ENCODE measurements around the gene ARMC3. TPM values are rescaled to one million over a fixed set of nuclear protein-coding genes. Genes with fewer than 3 reads are reported as not detected.
"Not testable (repeated sequence)": the region's sequence is repeated elsewhere in the genome, so short reads cannot be mapped to it uniquely, and the experiment has no call there.

Gene ARMC3
- total and polyA plus RNA-seq, 4 donors: 0.05 TPM; not detected in 3

GRCh38 chr10:22900841-22901601 is 26.8 kb upstream of the ARMC3 start:
- H3K9ac ChIP-seq (ENCODE audit: low read depth in 1 of 2, low read length in 2 of 2): no peak overlapping the region
- no peaks in the 10 kb centered on the region for H3K27me3 ChIP-seq (ENCODE audit: control insufficient read depth in 4 of 4, insufficient read depth in 4 of 4, low read length in 3 of 4)
- no peaks in the 10 kb centered on the region for H3K4me1 ChIP-seq (ENCODE audit: control insufficient read depth in 4 of 4, insufficient read depth in 4 of 4, low read length in 3 of 4)
- H3K9me3 ChIP-seq (ENCODE audit: control insufficient read depth in 4 of 4, low read length in 3 of 4): peaks cover 0 to 1% (median 0%) of the 10 kb centered on the region in 4 donors
- H3K36me3 ChIP-seq (ENCODE audit: control insufficient read depth in 4 of 4, insufficient read depth in 3 of 4, low read depth in 1 of 4, low read length in 3 of 4): no peaks in the 10 kb centered on the region
- no peak overlapping the region for H3K27ac ChIP-seq (ENCODE audit: low read depth in 1 of 2, low read length in 2 of 2)
- DNase-seq (ENCODE audit: low spot score): no peak
- WGBS: 82% methylated on average over 4 of the region's 4 CpGs
- TF ChIP-seq RAD21 (IDR thresholded peaks at IDR 0.05): no peak
- H3K4me3 ChIP-seq (ENCODE audit: low read depth in 1 of 3, low read length in 3 of 3): no peak overlapping the region

GRCh38 chr10:22902147-22902546 is 25.7 kb upstream of the ARMC3 start:
- not testable (repeated sequence) for H3K36me3 ChIP-seq (ENCODE audit: control insufficient read depth in 4 of 4, insufficient read depth in 3 of 4, low read depth in 1 of 4, low read length in 3 of 4); H3K9me3 ChIP-seq (ENCODE audit: control insufficient read depth in 4 of 4, low read length in 3 of 4); H3K27me3 ChIP-seq (ENCODE audit: control insufficient read depth in 4 of 4, insufficient read depth in 4 of 4, low read length in 3 of 4); H3K4me1 ChIP-seq (ENCODE audit: control insufficient read depth in 4 of 4, insufficient read depth in 4 of 4, low read length in 3 of 4); H3K4me3 ChIP-seq (ENCODE audit: low read depth in 1 of 3, low read length in 3 of 3); DNase-seq (ENCODE audit: low spot score); H3K9ac ChIP-seq (ENCODE audit: low read depth in 1 of 2, low read length in 2 of 2); H3K27ac ChIP-seq (ENCODE audit: low read depth in 1 of 2, low read length in 2 of 2)
- WGBS: 79% methylated on average over 3 of the region's 3 CpGs

GRCh38 chr10:22903694-22904093 is 24.2 kb upstream of the ARMC3 start:
- Histone ChIP-seq H3K4me3 (ENCODE audit: low read depth in 1 of 3, low read length in 3 of 3) (no peak overlapping the region), H3K36me3 (ENCODE audit: control insufficient read depth in 4 of 4, insufficient read depth in 3 of 4, low read depth in 1 of 4, low read length in 3 of 4) (no peaks in the 10 kb centered on the region), H3K9me3 (ENCODE audit: control insufficient read depth in 4 of 4, low read length in 3 of 4) (peaks cover 0 to 2% (median under 1%) of the 10 kb centered on the region in 4 donors), H3K27me3 (ENCODE audit: control insufficient read depth in 4 of 4, insufficient read depth in 4 of 4, low read length in 3 of 4) (no peaks in the 10 kb centered on the region), H3K9ac (ENCODE audit: low read depth in 1 of 2, low read length in 2 of 2) (no peak overlapping the region), H3K4me1 (ENCODE audit: control insufficient read depth in 4 of 4, insufficient read depth in 4 of 4, low read length in 3 of 4) (no peaks in the 10 kb centered on the region), H3K27ac (ENCODE audit: low read depth in 1 of 2, low read length in 2 of 2) (no peak overlapping the region)
- DNase-seq (ENCODE audit: low spot score): no peak
- WGBS: 91% methylated on average over 1 of the region's 1 CpG
- TF ChIP-seq ATF3 (IDR thresholded peaks at IDR 0.05) (no peak), FOXA1 (IDR thresholded peaks at IDR 0.05) (no peak), CTCF (IDR thresholded peaks at IDR 0.05; ENCODE audit: low read depth, low read length, missing input control) (no peak), GABPA (IDR thresholded peaks at IDR 0.05 in 1 of 2, conservative IDR thresholded peaks at IDR 0.05 in 1 of 2) (no peak), TAF1 (conservative IDR thresholded peaks at IDR 0.05) (no peak), RAD21 (IDR thresholded peaks at IDR 0.05) (no peak), REST (IDR thresholded peaks at IDR 0.05) (no peak), NR2F2 (IDR thresholded peaks at IDR 0.05) (no peak), YY1 (IDR thresholded peaks at IDR 0.05) (no peak)

Data from liver (tissue), 9 donors.